ENCODE measurements around the gene ADAMTSL1. TPM values are rescaled to one million over a fixed set of nuclear protein-coding genes. Genes with fewer than 3 reads are reported as not detected.

Gene ADAMTSL1
- total and polyA plus RNA-seq, 2 experiments from 2014 or later = 2.3 to 5.0 TPM

Small RNA genes lying within 50 kb of the gene (microRNA-seq; reads per million reads assigned to microRNA genes)
- not detected for gene MIR3152

Small RNA genes lying within 50 kb of the gene (small RNA-seq; reads per million reads assigned to genes)
- gene MIR3152 (ENCODE audit: low replicate concordance) = not detected
